GM12872 (cell line): ENCODE results near the gene UBXN11.

Experiments
- TF ChIP-seq, protein P1 (sequence below): IDR thresholded peaks from 3 replicates; pipeline ENCODE4 v1.5.1; 2011; ENCODE audit warnings: low read depth, mild to moderate bottlenecking, low read length, moderate library complexity; ENCODE audit not compliant: insufficient read depth

Gene UBXN11

GRCh38 chr1:26335774-26336476 lies 29.5 kb upstream of the UBXN11 start:
- TF ChIP-seq, protein P1, sequence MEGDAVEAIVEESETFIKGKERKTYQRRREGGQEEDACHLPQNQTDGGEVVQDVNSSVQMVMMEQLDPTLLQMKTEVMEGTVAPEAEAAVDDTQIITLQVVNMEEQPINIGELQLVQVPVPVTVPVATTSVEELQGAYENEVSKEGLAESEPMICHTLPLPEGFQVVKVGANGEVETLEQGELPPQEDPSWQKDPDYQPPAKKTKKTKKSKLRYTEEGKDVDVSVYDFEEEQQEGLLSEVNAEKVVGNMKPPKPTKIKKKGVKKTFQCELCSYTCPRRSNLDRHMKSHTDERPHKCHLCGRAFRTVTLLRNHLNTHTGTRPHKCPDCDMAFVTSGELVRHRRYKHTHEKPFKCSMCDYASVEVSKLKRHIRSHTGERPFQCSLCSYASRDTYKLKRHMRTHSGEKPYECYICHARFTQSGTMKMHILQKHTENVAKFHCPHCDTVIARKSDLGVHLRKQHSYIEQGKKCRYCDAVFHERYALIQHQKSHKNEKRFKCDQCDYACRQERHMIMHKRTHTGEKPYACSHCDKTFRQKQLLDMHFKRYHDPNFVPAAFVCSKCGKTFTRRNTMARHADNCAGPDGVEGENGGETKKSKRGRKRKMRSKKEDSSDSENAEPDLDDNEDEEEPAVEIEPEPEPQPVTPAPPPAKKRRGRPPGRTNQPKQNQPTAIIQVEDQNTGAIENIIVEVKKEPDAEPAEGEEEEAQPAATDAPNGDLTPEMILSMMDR: no peak

- TF ChIP-seq, protein P1: no peak
Measured at GRCh38 chr1:26330276-26330675, 23.8 kb upstream of the UBXN11 start.

DNA sequence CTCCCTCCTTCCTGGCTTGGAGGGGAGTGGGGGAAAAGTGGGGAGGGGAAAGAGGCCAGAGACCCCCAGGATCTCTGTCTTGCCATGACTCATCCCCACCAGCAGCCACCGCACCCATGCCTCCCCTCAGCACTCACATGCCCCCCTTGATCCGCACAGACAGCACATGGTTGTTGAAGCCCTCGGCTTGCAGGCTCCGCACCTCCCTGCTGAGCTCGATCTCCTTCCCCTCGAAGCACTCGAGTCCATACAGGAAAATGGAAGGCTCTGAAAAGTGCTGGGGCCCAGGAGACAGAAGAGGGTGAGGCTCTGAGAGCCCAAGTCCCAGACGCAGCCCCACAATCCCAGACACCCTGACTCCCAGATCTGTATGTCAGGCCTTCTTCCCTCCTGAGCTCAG lies 22.2 kb upstream of the UBXN11 start:
- TF ChIP-seq, protein P1: no peak

- TF ChIP-seq, protein P1: no peak
Measured at GRCh38 chr1:26327956-26328362, 21.5 kb upstream of the UBXN11 start.

DNA sequence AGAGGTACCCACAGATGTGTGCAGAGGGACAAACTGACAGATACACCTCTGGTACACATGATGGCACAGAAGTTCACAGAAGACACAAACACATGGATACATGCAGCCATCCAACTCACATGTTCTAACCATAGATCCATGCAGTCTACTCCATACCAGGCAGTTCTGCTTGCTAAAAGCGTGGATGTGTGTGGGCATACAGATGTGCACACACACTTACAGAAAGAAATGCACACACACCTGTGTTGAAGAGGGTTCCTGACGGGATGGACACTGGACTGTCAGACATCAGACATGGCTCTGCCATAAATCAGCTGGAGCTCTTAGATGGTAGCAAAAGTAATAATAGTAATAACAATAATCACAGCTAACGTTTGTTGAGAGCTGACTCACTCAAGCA lies 18.1 kb upstream of the UBXN11 start:
- TF ChIP-seq, protein P1: no peak

DNA sequence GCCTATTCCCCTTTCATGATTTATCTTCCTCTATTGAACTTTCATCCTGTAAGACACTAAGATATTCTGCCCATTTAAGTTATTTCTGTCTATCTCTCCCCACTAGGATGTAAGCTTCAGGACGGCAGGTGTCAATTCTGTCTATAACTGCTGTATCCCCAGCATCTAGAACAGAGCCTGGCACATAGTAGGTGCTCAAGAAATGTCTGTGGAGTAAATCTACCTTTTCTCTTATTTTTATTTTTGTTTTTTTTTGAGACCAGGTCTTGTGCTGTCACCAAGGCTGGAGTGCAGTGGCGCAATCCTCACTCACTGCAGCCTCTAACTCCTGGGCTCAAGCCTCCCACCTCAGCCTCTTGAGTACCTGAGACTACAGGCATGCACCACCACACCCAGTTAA lies 16.9 kb upstream of the UBXN11 start:
- TF ChIP-seq, protein P1: no peak

DNA sequence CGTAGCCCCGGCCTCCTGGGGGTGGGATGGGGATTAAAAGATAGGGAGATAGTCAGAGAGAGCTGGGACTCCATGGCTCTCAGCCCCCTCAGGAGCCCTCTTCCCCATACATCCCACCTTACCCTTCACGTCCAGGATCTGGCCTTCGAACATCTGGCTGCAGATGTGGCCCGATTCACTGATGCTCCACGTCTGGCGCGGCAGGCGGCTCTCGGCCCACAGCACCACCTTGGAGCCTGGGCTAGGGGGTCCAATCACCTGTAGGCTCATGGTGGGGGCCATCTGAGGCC lies 15.6 kb upstream of the UBXN11 start:
- TF ChIP-seq, protein P1: no peak
